Neural progenitor cell (in vitro differentiated cells): ENCODE measurements around the gene BLVRA. TPM values are rescaled to one million over a fixed set of nuclear protein-coding genes. Genes with fewer than 3 reads are reported as not detected.

Experiments
- DNase-seq: peaks from one replicate; pipeline ENCODE4 v3.0.0-alpha.2; 2016; ENCODE audit warnings: low spot score
- H2AFZ ChIP-seq: fragments of 200-600 bp; sonication (generic); replicated peaks from 2 replicates; pipeline ENCODE4 v1.6.1; 2016; ENCODE audit warnings: antibody characterized with exemption
- H3F3A ChIP-seq: fragments of 200-600 bp; sonication (generic); 2 replicates; pipeline ENCODE4 v1.6.1; 2016; ENCODE audit warnings: antibody characterized with exemption, low read depth
- H3K27ac ChIP-seq: fragments of 200-600 bp; sonication (generic); 2 replicates; pipeline ENCODE4 v1.5.1; 2016; ENCODE audit warnings: mild to moderate bottlenecking
- H3K27me3 ChIP-seq: fragments of 200-600 bp; sonication (generic); 2 replicates; pipeline ENCODE4 v1.6.1; 2016; ENCODE audit warnings: mild to moderate bottlenecking, moderate library complexity
- H3K36me3 ChIP-seq: fragments of 200-600 bp; sonication (generic); 2 replicates; pipeline ENCODE4 v1.5.1; 2016
- H3K4me1 ChIP-seq: fragments of 200-600 bp; sonication (generic); 2 replicates; pipeline ENCODE4 v1.6.1; 2016; ENCODE audit warnings: mixed run types
- H3K4me2 ChIP-seq: fragments of 200-600 bp; sonication (generic); 2 replicates; pipeline ENCODE4 v1.6.1; 2016
- H3K4me3 ChIP-seq: fragments of 200-600 bp; sonication (generic); 2 replicates; pipeline ENCODE4 v1.5.1; 2016
- H3K79me2 ChIP-seq: fragments of 200-600 bp; sonication (generic); 2 replicates; pipeline ENCODE4 v1.6.1; 2016; ENCODE audit warnings: low read depth
- H3K9ac ChIP-seq: fragments of 200-600 bp; sonication (generic); 2 replicates; pipeline ENCODE4 v1.6.1; 2016
- H3K9me3 ChIP-seq: fragments of 200-600 bp; sonication (generic); 2 replicates; pipeline ENCODE4 v1.5.1; 2016; ENCODE audit warnings: low read depth
- H4K20me1 ChIP-seq: fragments of 200-600 bp; sonication (generic); 2 replicates; pipeline ENCODE4 v1.6.1; 2016; ENCODE audit warnings: low read depth
- H3K27ac Mint-ChIP-seq: 3 replicates; pipeline ENCODE4 v1.8.0; 2021; ENCODE audit warnings: mixed read lengths
- H3K27me3 Mint-ChIP-seq: 2 replicates; pipeline ENCODE4 v1.8.0; 2022; ENCODE audit warnings: low read depth, mild to moderate bottlenecking, inconsistent platforms, moderate library complexity, mixed read lengths; ENCODE audit not compliant: insufficient read depth
- H3K36me3 Mint-ChIP-seq: 3 replicates; pipeline ENCODE4 v1.8.0; 2021; ENCODE audit warnings: mixed read lengths
- H3K4me1 Mint-ChIP-seq: 3 replicates; pipeline ENCODE4 v1.8.0; 2021; ENCODE audit warnings: mixed read lengths
- H3K4me3 Mint-ChIP-seq: 3 replicates; pipeline ENCODE4 v1.8.0; 2021; ENCODE audit warnings: mild to moderate bottlenecking, moderate library complexity, mixed read lengths
- H3K9me3 Mint-ChIP-seq: 3 replicates; pipeline ENCODE4 v1.8.0; 2020; ENCODE audit warnings: mixed read lengths
- EZH2 ChIP-seq: fragments of 200-600 bp; sonication (generic); IDR thresholded peaks from 2 replicates; pipeline ENCODE4 v1.6.1; 2017; ENCODE audit warnings: antibody characterized with exemption, mild to moderate bottlenecking, moderate library complexity
- EZH2phosphoT487 ChIP-seq: fragments of 200-600 bp; sonication (generic); IDR thresholded peaks from 2 replicates; pipeline ENCODE4 v1.6.1; 2017; ENCODE audit warnings: antibody characterized with exemption
- total RNA-seq: library from RNA; depleted of rRNA; stranded (reverse); fragments of >200 nt; gene quantifications from 2 replicates; pipeline ENCODE4 v1.2.3, GENCODE V29; 2015; ENCODE audit warnings: low replicate concordance
- TF ChIP-seq, protein P1 (sequence below): fragments of 200-600 bp; sonication (generic); IDR thresholded peaks from 2 replicates; pipeline ENCODE4 v1.5.1; 2017; ENCODE audit warnings: antibody characterized with exemption, mild to moderate bottlenecking

The BLVRA gene
- total RNA-seq, 1 donor from 2014 or later, result 27.9 TPM

DNA sequence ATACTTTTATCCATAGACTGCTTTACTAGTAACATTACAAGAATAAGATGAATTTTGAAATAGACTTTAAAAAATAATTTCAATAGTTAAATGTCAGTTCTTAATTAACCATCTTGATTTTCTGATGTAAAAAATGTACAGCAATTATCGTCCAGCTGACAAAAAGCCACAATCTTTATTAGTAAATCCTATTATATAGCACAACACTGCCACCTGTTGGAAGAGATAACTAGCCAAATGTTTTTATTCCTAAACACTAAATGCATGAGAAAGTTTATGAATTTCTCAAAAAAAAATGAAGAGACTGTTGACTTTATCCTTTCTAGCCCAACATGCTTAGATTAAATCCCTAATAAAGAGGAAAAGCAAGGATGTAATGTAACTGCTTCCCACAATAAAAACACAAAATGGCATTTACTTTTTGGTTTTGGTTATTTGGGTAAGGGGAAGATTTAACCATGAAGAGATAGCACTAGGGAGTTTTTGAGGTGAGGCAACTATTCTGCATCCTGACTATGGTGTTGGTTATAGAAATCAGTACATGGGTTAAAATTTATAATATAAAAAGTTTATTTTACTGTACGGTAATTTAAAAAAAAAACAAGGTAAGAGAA, 37.2 kb upstream of the BLVRA start:
- H3K27ac ChIP-seq, result no peak overlapping the region
- H3K4me3 Mint-ChIP-seq, result no peak overlapping the region
- peaks cover 36% of the 10 kb centered on the region for H3K36me3 Mint-ChIP-seq
- H3K27me3 ChIP-seq, result no peaks in the 10 kb centered on the region
- peaks cover 48% of the 10 kb centered on the region for H4K20me1 ChIP-seq
- H3K4me1 ChIP-seq, result no peaks in the 10 kb centered on the region
- H3K9me3 ChIP-seq, result no peaks in the 10 kb centered on the region
- H3K4me1 Mint-ChIP-seq, result no peaks in the 10 kb centered on the region
- no peak overlapping the region for H2AFZ ChIP-seq
- H3K9ac ChIP-seq, result no peak overlapping the region
- H3K79me2 ChIP-seq, result peaks cover 100% of the 10 kb centered on the region
- TF ChIP-seq, protein P1, sequence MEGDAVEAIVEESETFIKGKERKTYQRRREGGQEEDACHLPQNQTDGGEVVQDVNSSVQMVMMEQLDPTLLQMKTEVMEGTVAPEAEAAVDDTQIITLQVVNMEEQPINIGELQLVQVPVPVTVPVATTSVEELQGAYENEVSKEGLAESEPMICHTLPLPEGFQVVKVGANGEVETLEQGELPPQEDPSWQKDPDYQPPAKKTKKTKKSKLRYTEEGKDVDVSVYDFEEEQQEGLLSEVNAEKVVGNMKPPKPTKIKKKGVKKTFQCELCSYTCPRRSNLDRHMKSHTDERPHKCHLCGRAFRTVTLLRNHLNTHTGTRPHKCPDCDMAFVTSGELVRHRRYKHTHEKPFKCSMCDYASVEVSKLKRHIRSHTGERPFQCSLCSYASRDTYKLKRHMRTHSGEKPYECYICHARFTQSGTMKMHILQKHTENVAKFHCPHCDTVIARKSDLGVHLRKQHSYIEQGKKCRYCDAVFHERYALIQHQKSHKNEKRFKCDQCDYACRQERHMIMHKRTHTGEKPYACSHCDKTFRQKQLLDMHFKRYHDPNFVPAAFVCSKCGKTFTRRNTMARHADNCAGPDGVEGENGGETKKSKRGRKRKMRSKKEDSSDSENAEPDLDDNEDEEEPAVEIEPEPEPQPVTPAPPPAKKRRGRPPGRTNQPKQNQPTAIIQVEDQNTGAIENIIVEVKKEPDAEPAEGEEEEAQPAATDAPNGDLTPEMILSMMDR, result peak; percentile 81
- no peak for TF ChIP-seq EZH2phosphoT487
- TF ChIP-seq EZH2, result no peak
- H3K36me3 ChIP-seq, result no peaks in the 10 kb centered on the region
- no peak overlapping the region for H3K27ac Mint-ChIP-seq
- no peaks in the 10 kb centered on the region for H3K27me3 Mint-ChIP-seq
- peaks cover 18% of the 10 kb centered on the region for H3K9me3 Mint-ChIP-seq
- DNase-seq, result peak; percentile 65
- no peak overlapping the region for H3K4me2 ChIP-seq
- H3F3A ChIP-seq, result no peaks in the 10 kb centered on the region
- no peak overlapping the region for H3K4me3 ChIP-seq

DNA sequence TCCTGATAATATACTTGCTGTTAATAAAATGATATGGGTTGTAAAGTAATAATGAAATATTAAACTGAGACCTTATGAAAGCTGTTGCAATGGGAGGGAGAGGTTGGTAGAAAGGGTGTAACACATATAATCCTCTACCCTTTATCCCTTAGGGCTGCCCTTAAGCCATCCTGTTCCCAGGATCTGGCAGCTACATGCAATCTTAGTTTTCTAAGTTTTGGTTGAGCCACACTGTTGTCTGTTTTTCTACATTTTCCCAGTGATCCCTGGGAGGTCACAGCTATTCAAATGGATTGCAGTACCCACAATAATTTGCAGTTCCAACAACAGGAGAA, 35.5 kb upstream of the BLVRA start:
- Mint-ChIP-seq H3K4me1 (peaks cover 9% of the 10 kb centered on the region), H3K27me3 (no peaks in the 10 kb centered on the region), H3K36me3 (peaks cover 33% of the 10 kb centered on the region), H3K4me3 (no peak overlapping the region), H3K9me3 (peaks cover 9% of the 10 kb centered on the region), H3K27ac (no peak overlapping the region)
- no peak for TF ChIP-seq EZH2phosphoT487
- TF ChIP-seq, protein P1, result no peak
- TF ChIP-seq EZH2, result no peak
- no peak overlapping the region for H3K4me2 ChIP-seq
- H3K27me3 ChIP-seq, result no peaks in the 10 kb centered on the region
- no peaks in the 10 kb centered on the region for H3F3A ChIP-seq
- no peak overlapping the region for H2AFZ ChIP-seq
- no peak for DNase-seq
- H3K79me2 ChIP-seq, result peaks cover 100% of the 10 kb centered on the region
- peaks cover under 1% of the 10 kb centered on the region for H3K4me1 ChIP-seq
- H3K9ac ChIP-seq, result no peak overlapping the region
- no peak overlapping the region for H3K4me3 ChIP-seq
- no peaks in the 10 kb centered on the region for H3K36me3 ChIP-seq
- H3K9me3 ChIP-seq, result no peaks in the 10 kb centered on the region
- peaks cover 48% of the 10 kb centered on the region for H4K20me1 ChIP-seq
- no peak overlapping the region for H3K27ac ChIP-seq

DNA sequence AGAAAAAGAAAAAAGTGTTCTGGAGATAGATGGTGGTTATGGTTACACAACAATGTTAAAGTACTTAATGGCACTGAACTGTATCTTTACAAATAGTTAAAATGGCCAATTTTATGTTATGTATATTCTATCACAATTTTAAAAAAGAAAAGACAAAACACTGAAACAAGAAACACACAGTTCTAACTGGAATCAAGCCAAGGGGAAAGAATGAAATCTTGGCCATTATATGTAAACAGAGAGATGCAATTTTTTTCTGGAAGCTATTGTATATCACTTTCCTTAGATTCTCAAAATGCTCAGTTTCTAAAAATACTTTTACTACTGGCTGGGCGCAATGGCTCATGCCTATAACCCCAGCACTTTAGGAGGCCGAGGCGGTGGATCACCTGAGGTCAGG, 33.2 kb upstream of the BLVRA start:
- H3K27ac Mint-ChIP-seq, result no peak overlapping the region
- Histone ChIP-seq H3K4me2 (no peak overlapping the region), H3K9me3 (no peaks in the 10 kb centered on the region), H3K4me1 (peaks cover 13% of the 10 kb centered on the region), H2AFZ (no peak overlapping the region), H3K27me3 (no peaks in the 10 kb centered on the region), H3K79me2 (peaks cover 91% of the 10 kb centered on the region), H4K20me1 (peaks cover 42% of the 10 kb centered on the region), H3K9ac (no peak overlapping the region), H3K4me3 (no peak overlapping the region), H3F3A (no peaks in the 10 kb centered on the region), H3K27ac (no peak overlapping the region), H3K36me3 (no peaks in the 10 kb centered on the region)
- H3K9me3 Mint-ChIP-seq, result peaks cover 4% of the 10 kb centered on the region
- DNase-seq, result no peak
- peaks cover 15% of the 10 kb centered on the region for H3K4me1 Mint-ChIP-seq
- TF ChIP-seq EZH2phosphoT487 (no peak), EZH2 (no peak)
- TF ChIP-seq, protein P1, result no peak
- no peak overlapping the region for H3K4me3 Mint-ChIP-seq
- peaks cover 24% of the 10 kb centered on the region for H3K36me3 Mint-ChIP-seq
- H3K27me3 Mint-ChIP-seq, result peaks cover 4% of the 10 kb centered on the region
